HepG2 (cell line): ENCODE results near the gene ZNF91. TPM values are rescaled to one million over a fixed set of nuclear protein-coding genes. Genes with fewer than 3 reads are reported as not detected.

Source experiments
- ATAC-seq: fragments of 200-7000 bp; cut with Tn5 transposase; 3 replicates; pipeline ENCODE4 v1.9.1; 2020; ENCODE audit warnings: mild to moderate bottlenecking, moderate library complexity
- BruUV-seq: library from RNA; stranded (reverse); fragments of 400-500 nt; replicated peaks from 2 replicates; lab custom pipeline; 2021; lab: Mats Ljungman, UMichigan
- CTCF ChIA-PET: fragments of 300-600 bp; formaldehyde crosslinking; extraction: SDS; loops from one replicate; lab custom pipeline; 2021; ENCODE audit warnings: low total read pairs, inconsistent platforms, low intra/inter-chr PET ratio; lab: Yijun Ruan, JAX
- POLR2A ChIA-PET: fragments of 350-600 bp; sonication (Branson Sonifier 250); formaldehyde crosslinking; loops from one replicate; lab custom pipeline; 2020; ENCODE audit warnings: antibody characterized with exemption, inconsistent platforms; lab: Yijun Ruan, JAX
- DNase-seq: peaks from one replicate; pipeline ENCODE4 v3.0.0-alpha.2; 2015; ENCODE audit warnings: low spot score
- FAIRE-seq: peaks from 3 replicates; lab custom pipeline; 2011; peaks lifted over from hg19 to GRCh38; lab: Jason Lieb, UNC
- H2AFZ ChIP-seq: one replicate; pipeline ENCODE4 v1.6.1; 2011; ENCODE audit warnings: low read length, inconsistent platforms
- H3K27ac ChIP-seq: fragments of 300-600 bp; 3 replicates; pipeline ENCODE4 v1.8.0; 2011; ENCODE audit warnings: mixed run types, mild to moderate bottlenecking, mixed read lengths, low read length, inconsistent platforms; ENCODE audit not compliant: insufficient read depth; ENCODE audit errors: extremely low read length
- H3K27me3 ChIP-seq, 2 experiments: fragments of 200-600 bp in 1 of 2; 2 replicates in 1 of 2; 3 replicates in 1 of 2; pipeline versions ENCODE4 v1.6.0 to v1.8.0; 2011; ENCODE audit warnings: low read length in 2 of 2, mild to moderate bottlenecking in 2 of 2, moderate library complexity in 2 of 2, inconsistent platforms in 1 of 2; ENCODE audit not compliant: insufficient read depth in 2 of 2, control insufficient read depth in 1 of 2
- H3K36me3 ChIP-seq, 2 experiments: fragments of 200-600 bp in 1 of 2; replicated peaks in 1 of 2; 2 replicates in 1 of 2; 3 replicates in 1 of 2; pipeline versions ENCODE4 v1.5.1 to v1.8.0; 2011; ENCODE audit warnings: low read length in 2 of 2, inconsistent platforms in 1 of 2; ENCODE audit not compliant: insufficient read depth in 2 of 2, control insufficient read depth in 1 of 2
- H3K4me1 ChIP-seq: 2 replicates; pipeline ENCODE4 v1.5.1; 2012; ENCODE audit warnings: low read length, inconsistent platforms; ENCODE audit not compliant: insufficient read depth
- H3K4me2 ChIP-seq: 2 replicates; pipeline ENCODE4 v1.6.0; 2011; ENCODE audit warnings: low read depth, low read length, inconsistent platforms
- H3K4me3 ChIP-seq, 3 experiments: fragments of 200-600 bp in 1 of 3; sonication (generic), shearing (Covaris generic) in 1 of 3; replicated peaks in 1 of 3; 2 replicates each; pipeline ENCODE4 v1.5.1; 2011 to 2016; ENCODE audit warnings: low read length in 3 of 3, inconsistent platforms in 2 of 3, low read depth in 2 of 3, mild to moderate bottlenecking in 2 of 3, control low read depth in 1 of 3, mixed read lengths in 1 of 3; ENCODE audit not compliant: insufficient read depth in 1 of 3
- H3K79me2 ChIP-seq: one replicate; pipeline ENCODE4 v1.6.1; 2011; ENCODE audit warnings: low read length, inconsistent platforms; ENCODE audit not compliant: insufficient read depth
- H3K9ac ChIP-seq: 2 replicates; pipeline ENCODE4 v1.6.0; 2011; ENCODE audit warnings: mild to moderate bottlenecking, low read depth, low read length, inconsistent platforms; ENCODE audit not compliant: insufficient read depth
- H3K9me3 ChIP-seq: 2 replicates; pipeline ENCODE4 v1.5.1; 2012; ENCODE audit warnings: mild to moderate bottlenecking, low read length
- H4K20me1 ChIP-seq: 2 replicates; pipeline ENCODE4 v1.6.0; 2011; ENCODE audit warnings: inconsistent platforms, mild to moderate bottlenecking, low read length, moderate library complexity; ENCODE audit not compliant: insufficient read depth
- ESRRA ChIP-seq: sonication (generic); formaldehyde crosslinking; IDR thresholded peaks from 2 replicates; pipeline ENCODE4 v1.5.1; 2020; ENCODE audit warnings: mild to moderate bottlenecking, low read depth, missing genetic modification reagents
- FOXP1 ChIP-seq, 2 experiments: fragments of 450-650 bp in 1 of 2; IDR thresholded peaks; 2 replicates each; pipeline ENCODE4 v1.6.1; 2017 to 2018; ENCODE audit warnings: antibody characterized with exemption in 1 of 2
- GFI1 ChIP-seq: sonication (generic); formaldehyde crosslinking; IDR thresholded peaks from 2 replicates; pipeline ENCODE4 v1.5.0; 2020; ENCODE audit warnings: missing genetic modification reagents, mild to moderate bottlenecking, borderline replicate concordance
- GTF3A ChIP-seq: sonication (generic); formaldehyde crosslinking; conservative IDR thresholded peaks from 2 replicates; pipeline ENCODE4 v1.4.0; 2020; ENCODE audit warnings: mild to moderate bottlenecking, missing genetic modification reagents
- MXD3 ChIP-seq: IDR thresholded peaks from 2 replicates; pipeline ENCODE4 v1.6.1; 2016; ENCODE audit warnings: mild to moderate bottlenecking, missing biosample characterization, missing genetic modification reagents
- PBX2 ChIP-seq: IDR thresholded peaks from 2 replicates; pipeline ENCODE4 v1.6.1; 2016; ENCODE audit warnings: control low read depth
- SOX6 ChIP-seq, 2 experiments: fragments of 450-650 bp in 1 of 2; sonication (generic) in 1 of 2; formaldehyde crosslinking in 1 of 2; IDR thresholded peaks; 2 replicates each; pipeline versions ENCODE4 v1.4.0 to v1.6.1; 2017 to 2020; ENCODE audit warnings: antibody characterized with exemption in 1 of 2, mild to moderate bottlenecking in 1 of 2, missing genetic modification reagents in 1 of 2
- ZBTB49 ChIP-seq: sonication (generic); formaldehyde crosslinking; IDR thresholded peaks from 2 replicates; pipeline ENCODE4 v1.4.0; 2020; ENCODE audit warnings: missing genetic modification reagents, borderline replicate concordance
- ZFY ChIP-seq: sonication (generic); formaldehyde crosslinking; IDR thresholded peaks from 2 replicates; pipeline ENCODE4 v1.4.0; 2020; ENCODE audit warnings: missing genetic modification reagents
- ZKSCAN1 ChIP-seq: fragments of 150-350 bp; IDR thresholded peaks from 2 replicates; pipeline ENCODE4 v1.6.1; 2014; ENCODE audit warnings: low read length
- ZNF570 ChIP-seq: sonication (generic); formaldehyde crosslinking; IDR thresholded peaks from 2 replicates; pipeline ENCODE4 v1.4.0; 2020; ENCODE audit warnings: mild to moderate bottlenecking, missing genetic modification reagents, borderline replicate concordance
- WGBS: methylation state at CpG from one replicate; pipeline ENCODE4 v1.1.6; 2017; ENCODE audit warnings: low lambda C conversion rate; 5-methylcytosine and 5-hydroxymethylcytosine counted together
- in situ Hi-C: cut with HindIII; loops from 2 replicates; pipeline ENCODE4 v1.10.0; 2017; ENCODE audit warnings: low pct_unique_long_range_greater_than_20kb; ENCODE audit not compliant: extremely low pct_ligation_motif_present
- intact Hi-C: fragments of 100-400 bp; cut with micrococcal nuclease; formaldehyde crosslinking; loops from one replicate; pipeline ENCODE4 v1.10.0; 2022; ENCODE audit not compliant: unreplicated experiment
- polyA plus RNA-seq, 8 experiments: library from polyadenylated mRNA; depleted of rRNA in 3 of 8; stranded (reverse) in 7 of 8; unstranded in 1 of 8; fragments of >200 nt; fragmentation: Illumina TruSeq in 4 of 8; extraction: Trizol in 4 of 8; gene quantifications; 2 replicates each; pipeline versions ENCODE4 v1.2.1 to v1.2.3, GENCODE V29; 2011 to 2016; ENCODE audit warnings: low read depth in 4 of 8, missing spikeins in 1 of 8, mixed read lengths in 1 of 8; ENCODE audit not compliant: insufficient read depth in 1 of 8
- total RNA-seq, 5 experiments: library from RNA; depleted of rRNA; stranded (reverse); fragments of >200 nt; fragmentation: Illumina TruSeq; extraction: Trizol; gene quantifications; 2 replicates each; pipeline ENCODE4 v1.2.3, GENCODE V29; 2016; ENCODE audit warnings: low read depth in 1 of 5
- TF ChIP-seq, protein P1 (sequence below): sonication (generic); formaldehyde crosslinking; IDR thresholded peaks from 2 replicates; pipeline ENCODE4 v1.5.0; 2020; ENCODE audit warnings: mild to moderate bottlenecking, missing genetic modification reagents, moderate library complexity
- TF ChIP-seq, protein P2 (sequence below): sonication (generic); formaldehyde crosslinking; conservative IDR thresholded peaks from 2 replicates; pipeline ENCODE4 v1.8.0; 2022; ENCODE audit warnings: missing genetic modification reagents

Gene ZNF91
- total and polyA plus RNA-seq, 2 of the 13 experiments (the other 11 are each of a cell fraction or from before 2014, with no cell fraction given): 19.4 to 21.5 TPM

GRCh38 chr19:23351806-23352205 lies 43.5 kb downstream of the ZNF91 start (continued):
- TF ChIP-seq, protein P1, sequence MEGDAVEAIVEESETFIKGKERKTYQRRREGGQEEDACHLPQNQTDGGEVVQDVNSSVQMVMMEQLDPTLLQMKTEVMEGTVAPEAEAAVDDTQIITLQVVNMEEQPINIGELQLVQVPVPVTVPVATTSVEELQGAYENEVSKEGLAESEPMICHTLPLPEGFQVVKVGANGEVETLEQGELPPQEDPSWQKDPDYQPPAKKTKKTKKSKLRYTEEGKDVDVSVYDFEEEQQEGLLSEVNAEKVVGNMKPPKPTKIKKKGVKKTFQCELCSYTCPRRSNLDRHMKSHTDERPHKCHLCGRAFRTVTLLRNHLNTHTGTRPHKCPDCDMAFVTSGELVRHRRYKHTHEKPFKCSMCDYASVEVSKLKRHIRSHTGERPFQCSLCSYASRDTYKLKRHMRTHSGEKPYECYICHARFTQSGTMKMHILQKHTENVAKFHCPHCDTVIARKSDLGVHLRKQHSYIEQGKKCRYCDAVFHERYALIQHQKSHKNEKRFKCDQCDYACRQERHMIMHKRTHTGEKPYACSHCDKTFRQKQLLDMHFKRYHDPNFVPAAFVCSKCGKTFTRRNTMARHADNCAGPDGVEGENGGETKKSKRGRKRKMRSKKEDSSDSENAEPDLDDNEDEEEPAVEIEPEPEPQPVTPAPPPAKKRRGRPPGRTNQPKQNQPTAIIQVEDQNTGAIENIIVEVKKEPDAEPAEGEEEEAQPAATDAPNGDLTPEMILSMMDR: no peak
- no peak for TF ChIP-seq ZKSCAN1
- no peak for TF ChIP-seq GFI1 (CRISPR knock-in tag)

GRCh38 chr19:23346696-23347095 lies 48.6 kb downstream of the ZNF91 start:
- Histone ChIP-seq H3K9me3 (peaks cover 87% of the 10 kb centered on the region), H4K20me1 (no peaks in the 10 kb centered on the region), H3K27me3 (no peaks in the 10 kb centered on the region), H3K4me2 (no peak overlapping the region), H3K4me1 (no peaks in the 10 kb centered on the region), H3K9ac (no peak overlapping the region), H3K4me3 (no peak overlapping the region), H3K79me2 (peaks cover 2% of the 10 kb centered on the region), H3K27ac (no peak overlapping the region), H3K36me3 (peaks cover 9 to 29% of the 10 kb centered on the region in 2 experiments; a peak in 4 of 5 replicates), H2AFZ (no peak overlapping the region)
- CTCF ChIA-PET: no interaction called here
- no peak for FAIRE-seq
- POLR2A ChIA-PET: no interaction called here
- BruUV-seq: no TSS peak
- intact Hi-C loops: no loop called here
- no peak for ATAC-seq
- 98% methylated on average over 7 of the region's 7 CpGs for WGBS
- no peak for DNase-seq
- in situ Hi-C loops: no loop called here
- TF ChIP-seq FOXP1 (IDR thresholded peaks at IDR 0.05) (no peak), FOXP1 (CRISPR knock-in tag; IDR thresholded peaks at IDR 0.05) (no peak), ZFY (CRISPR knock-in tag) (no peak), GTF3A (CRISPR knock-in tag) (no peak), ZNF570 (CRISPR knock-in tag) (no peak), MXD3 (no peak), ZBTB49 (CRISPR knock-in tag) (no peak), SOX6 (IDR thresholded peaks at IDR 0.05) (no peak), SOX6 (CRISPR knock-in tag; IDR thresholded peaks at IDR 0.05) (no peak), ESRRA (CRISPR knock-in tag) (no peak), PBX2 (CRISPR knock-in tag) (no peak)
- TF ChIP-seq, protein P2, sequence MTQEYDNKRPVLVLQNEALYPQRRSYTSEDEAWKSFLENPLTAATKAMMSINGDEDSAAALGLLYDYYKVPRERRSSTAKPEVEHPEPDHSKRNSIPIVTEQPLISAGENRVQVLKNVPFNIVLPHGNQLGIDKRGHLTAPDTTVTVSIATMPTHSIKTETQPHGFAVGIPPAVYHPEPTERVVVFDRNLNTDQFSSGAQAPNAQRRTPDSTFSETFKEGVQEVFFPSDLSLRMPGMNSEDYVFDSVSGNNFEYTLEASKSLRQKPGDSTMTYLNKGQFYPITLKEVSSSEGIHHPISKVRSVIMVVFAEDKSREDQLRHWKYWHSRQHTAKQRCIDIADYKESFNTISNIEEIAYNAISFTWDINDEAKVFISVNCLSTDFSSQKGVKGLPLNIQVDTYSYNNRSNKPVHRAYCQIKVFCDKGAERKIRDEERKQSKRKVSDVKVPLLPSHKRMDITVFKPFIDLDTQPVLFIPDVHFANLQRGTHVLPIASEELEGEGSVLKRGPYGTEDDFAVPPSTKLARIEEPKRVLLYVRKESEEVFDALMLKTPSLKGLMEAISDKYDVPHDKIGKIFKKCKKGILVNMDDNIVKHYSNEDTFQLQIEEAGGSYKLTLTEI (CRISPR knock-in tag): no peak
